CD4-positive, alpha-beta T cell treated with Interleukin-2 at 100 ng/mL for 4 hours (primary cell): ENCODE measurements around the gene MTCH2.

Source experiments
- DNase-seq: peaks from one replicate; pipeline ENCODE4 v3.0.0-alpha.2; 2020; ENCODE audit warnings: low spot score

Gene MTCH2

GRCh38 chr11:47589977-47590861 is 52.1 kb downstream of the MTCH2 start:
- DNase-seq: no peak

- DNase-seq: no peak
Observed at GRCh38 chr11:47589584-47589976, 52.8 kb downstream of the MTCH2 start.

- DNase-seq: no peak
Observed at GRCh38 chr11:47589118-47589517, 53.2 kb downstream of the MTCH2 start.

GRCh38 chr11:47587723-47588326 is 54.5 kb downstream of the MTCH2 start:
- DNase-seq: no peak

- DNase-seq: no peak
Observed at GRCh38 chr11:47587039-47587716, 55.2 kb downstream of the MTCH2 start.

- no peak for DNase-seq
Observed at GRCh38 chr11:47586098-47586855, 56.1 kb downstream of the MTCH2 start, which contains the start of gene FAM180B. Gene FAM180B (plus strand): TSS chr11:47586678. CDS start chr11:47586769, 91 bp downstream.

- DNase-seq: no peak
Observed at GRCh38 chr11:47583844-47584243, 58.5 kb downstream of the MTCH2 start.

- peak; percentile 91 for DNase-seq
Observed at GRCh38 chr11:47578524-47579494, 63.5 kb downstream of the MTCH2 start, which contains the start of the genes KBTBD4 and NDUFS3. Gene KBTBD4 (minus strand): TSS chr11:47578970. CDS start chr11:47578951, 19 bp downstream. Gene NDUFS3 (plus strand): TSS chr11:47579074. CDS start chr11:47579092, 18 bp downstream.

GRCh38 chr11:47577460-47578041 is 64.8 kb downstream of the MTCH2 start:
- no peak for DNase-seq

- no peak for DNase-seq
Observed at GRCh38 chr11:47573321-47573720, 69.0 kb downstream of the MTCH2 start.

- no peak for DNase-seq
Observed at GRCh38 chr11:47572715-47573255, 69.6 kb downstream of the MTCH2 start.

- DNase-seq: no peak
Observed at GRCh38 chr11:47571895-47572294, 70.5 kb downstream of the MTCH2 start.

- DNase-seq: no peak
Observed at GRCh38 chr11:47571357-47571729, 71.0 kb downstream of the MTCH2 start.

- DNase-seq: no peak
Observed at GRCh38 chr11:47570651-47571356, 71.6 kb downstream of the MTCH2 start.

- DNase-seq: no peak
Observed at GRCh38 chr11:47569646-47570045, 72.7 kb downstream of the MTCH2 start.
